ENCODE data around the gene CYB5R3. TPM values are rescaled to one million over a fixed set of nuclear protein-coding genes. Genes with fewer than 3 reads are reported as not detected.

The CYB5R3 gene
- total RNA-seq, 4 donors from 2014 or later, result 134 to 200 (median 176) TPM

DNA sequence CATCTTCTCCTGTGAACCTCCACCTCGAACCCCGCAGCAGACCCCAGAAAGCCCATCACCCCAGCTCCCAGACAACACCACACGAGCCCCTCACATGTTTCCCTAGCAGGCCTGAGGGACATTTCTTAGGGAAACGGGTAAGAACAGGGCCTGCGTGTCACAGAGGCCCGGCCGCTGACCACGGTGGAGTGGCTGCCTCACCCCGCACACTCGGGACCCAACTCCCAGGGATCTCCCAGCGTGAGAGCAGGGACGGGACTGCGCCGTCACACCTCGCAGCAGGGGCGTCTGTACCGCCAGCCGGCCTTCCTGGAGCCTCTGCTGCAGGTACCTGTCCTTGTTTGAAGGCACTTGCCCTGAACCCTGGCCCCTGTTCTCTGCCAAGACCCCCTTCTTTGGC lies 19.0 kb downstream of the CYB5R3 start:
- WGBS, 2 donors, result 96 to 98% methylated on average over 7 to 14 of the region's 18 CpGs

DNA sequence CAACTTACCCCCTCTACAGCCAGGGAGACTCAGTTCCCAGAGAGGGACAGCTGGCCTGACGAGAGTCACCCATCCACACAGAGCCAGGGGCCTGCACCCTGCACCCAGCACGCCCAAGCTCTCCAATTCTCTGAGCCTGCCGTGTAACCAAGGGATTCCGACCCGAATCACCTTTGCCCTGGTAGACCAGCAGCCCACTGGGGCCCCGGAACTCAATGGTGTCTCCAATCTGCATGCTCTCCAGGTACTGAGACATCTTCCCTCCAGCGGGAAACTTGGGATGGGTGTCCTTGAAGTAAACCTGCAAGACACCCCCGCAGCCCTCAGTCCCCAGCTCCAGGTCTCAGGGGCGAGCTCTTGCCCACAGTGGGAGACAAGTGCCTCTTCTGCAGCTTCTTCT lies 21.2 kb downstream of the CYB5R3 start:
- H3K27me3 ChIP-seq, result no peaks in the 10 kb centered on the region
- H3K4me3 ChIP-seq, result no peak overlapping the region
- H3K4me1 ChIP-seq, result peaks cover 0 to 28% (median 7%) of the 10 kb centered on the region in 4 donors
- H3K9me3 ChIP-seq, result no peaks in the 10 kb centered on the region
- TF ChIP-seq, protein P1, sequence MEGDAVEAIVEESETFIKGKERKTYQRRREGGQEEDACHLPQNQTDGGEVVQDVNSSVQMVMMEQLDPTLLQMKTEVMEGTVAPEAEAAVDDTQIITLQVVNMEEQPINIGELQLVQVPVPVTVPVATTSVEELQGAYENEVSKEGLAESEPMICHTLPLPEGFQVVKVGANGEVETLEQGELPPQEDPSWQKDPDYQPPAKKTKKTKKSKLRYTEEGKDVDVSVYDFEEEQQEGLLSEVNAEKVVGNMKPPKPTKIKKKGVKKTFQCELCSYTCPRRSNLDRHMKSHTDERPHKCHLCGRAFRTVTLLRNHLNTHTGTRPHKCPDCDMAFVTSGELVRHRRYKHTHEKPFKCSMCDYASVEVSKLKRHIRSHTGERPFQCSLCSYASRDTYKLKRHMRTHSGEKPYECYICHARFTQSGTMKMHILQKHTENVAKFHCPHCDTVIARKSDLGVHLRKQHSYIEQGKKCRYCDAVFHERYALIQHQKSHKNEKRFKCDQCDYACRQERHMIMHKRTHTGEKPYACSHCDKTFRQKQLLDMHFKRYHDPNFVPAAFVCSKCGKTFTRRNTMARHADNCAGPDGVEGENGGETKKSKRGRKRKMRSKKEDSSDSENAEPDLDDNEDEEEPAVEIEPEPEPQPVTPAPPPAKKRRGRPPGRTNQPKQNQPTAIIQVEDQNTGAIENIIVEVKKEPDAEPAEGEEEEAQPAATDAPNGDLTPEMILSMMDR (IDR thresholded peaks at IDR 0.05), result no peak
- no peak for TF ChIP-seq POLR2A (IDR thresholded peaks at IDR 0.05)
- no peak for TF ChIP-seq EP300 (IDR thresholded peaks at IDR 0.05)
- DNase-seq (ENCODE audit: low spot score in 2 of 2), result peak in 1 of 2 donors; percentile 4
- 89 to 90% methylated on average over 5 of the region's 9 CpGs for WGBS, 2 donors
- peaks cover 5 to 100% (median 28%) of the 10 kb centered on the region in 3 donors for H3K36me3 ChIP-seq
- no peak overlapping the region for H3K27ac ChIP-seq

More for the DNA sequence above, 19.0 kb downstream of the CYB5R3 start:
- Histone ChIP-seq H3K4me1 (peaks cover 0 to 12% (median 0%) of the 10 kb centered on the region in 4 donors), H3K9me3 (no peaks in the 10 kb centered on the region), H3K27me3 (no peaks in the 10 kb centered on the region), H3K27ac (no peak overlapping the region), H3K4me3 (no peak overlapping the region), H3K36me3 (peaks cover 0 to 100% (median 29%) of the 10 kb centered on the region in 3 donors)
- TF ChIP-seq POLR2A (IDR thresholded peaks at IDR 0.05) (no peak), EP300 (IDR thresholded peaks at IDR 0.05) (no peak)
- TF ChIP-seq, protein P1 (IDR thresholded peaks at IDR 0.05), result no peak
- no peak for DNase-seq (ENCODE audit: low spot score in 2 of 2)

DNA sequence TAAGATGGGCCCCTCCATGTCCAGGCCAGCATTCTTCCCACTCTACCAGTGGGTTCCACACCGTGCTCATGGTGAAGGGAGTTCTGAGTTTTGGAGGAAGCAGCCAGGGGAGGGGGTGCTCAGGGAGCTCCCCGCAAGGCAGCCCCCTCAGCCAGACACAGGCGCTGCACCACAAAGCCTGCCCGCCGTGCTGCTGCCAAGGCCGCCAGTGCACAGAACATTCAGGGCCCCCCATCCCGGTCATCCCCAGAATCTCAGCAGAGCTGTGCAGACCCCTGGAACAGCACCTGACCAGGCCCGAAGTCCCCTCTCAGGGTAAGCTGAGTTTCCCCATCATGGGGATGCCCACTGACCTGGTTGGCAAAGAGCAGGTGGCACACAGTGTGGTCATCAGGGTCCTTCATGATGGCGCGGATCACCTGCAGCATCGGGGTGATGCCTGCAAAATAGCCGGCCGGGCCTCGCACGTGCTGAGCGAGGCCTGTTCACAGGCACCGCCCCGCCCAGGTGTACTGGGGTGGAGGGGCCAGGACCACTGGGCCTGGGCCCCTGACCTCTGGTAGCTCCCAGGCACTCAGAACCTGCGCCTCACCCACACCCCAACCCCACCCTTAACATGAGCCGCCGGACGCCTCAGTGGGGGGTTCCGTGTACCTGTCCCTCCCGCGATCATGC lies 22.1 kb downstream of the CYB5R3 start:
- H3K4me1 ChIP-seq, result peaks cover 0 to 26% (median 9%) of the 10 kb centered on the region in 4 donors
- TF ChIP-seq EP300 (IDR thresholded peaks at IDR 0.05) (no peak), POLR2A (IDR thresholded peaks at IDR 0.05) (no peak)
- TF ChIP-seq, protein P1 (IDR thresholded peaks at IDR 0.05), result no peak
- 92 to 94% methylated on average over 23 to 24 of the region's 25 CpGs for WGBS, 2 donors
- H3K27me3 ChIP-seq, result no peaks in the 10 kb centered on the region
- no peak overlapping the region for H3K27ac ChIP-seq
- no peak overlapping the region for H3K4me3 ChIP-seq
- DNase-seq (ENCODE audit: low spot score in 2 of 2), result no peak
- peaks cover 5 to 100% (median 28%) of the 10 kb centered on the region in 3 donors for H3K36me3 ChIP-seq
- H3K9me3 ChIP-seq, result no peaks in the 10 kb centered on the region

DNA sequence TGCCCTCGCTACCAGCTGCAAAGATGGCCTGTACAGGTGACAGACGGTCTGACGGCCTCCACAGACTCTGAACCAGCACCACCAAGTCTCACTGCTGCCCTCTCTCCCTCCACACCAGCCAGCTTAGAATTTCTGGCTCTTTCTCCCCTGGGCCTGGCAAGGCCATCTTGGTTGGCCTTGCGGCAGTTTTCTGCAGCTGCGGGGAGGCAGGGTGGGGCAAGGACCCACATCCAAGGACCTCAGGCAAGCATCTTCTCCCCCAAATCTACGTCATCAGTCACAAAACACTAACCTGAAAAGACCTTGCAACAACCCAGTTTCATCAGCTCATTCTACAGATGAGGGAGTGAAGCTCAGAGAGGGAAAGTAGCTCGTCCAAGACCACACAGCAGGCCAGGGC lies 22.8 kb downstream of the CYB5R3 start:
- DNase-seq (ENCODE audit: low spot score in 2 of 2), result no peak
- peaks cover 5 to 95% (median 28%) of the 10 kb centered on the region in 3 donors for H3K36me3 ChIP-seq
- peaks cover 0 to 30% (median 15%) of the 10 kb centered on the region in 4 donors for H3K4me1 ChIP-seq
- 94 to 98% methylated on average over 7 of the region's 7 CpGs for WGBS, 2 donors
- TF ChIP-seq, protein P1 (IDR thresholded peaks at IDR 0.05), result no peak
- TF ChIP-seq POLR2A (IDR thresholded peaks at IDR 0.05), result no peak
- TF ChIP-seq EP300 (IDR thresholded peaks at IDR 0.05), result no peak
- no peaks in the 10 kb centered on the region for H3K27me3 ChIP-seq
- no peak overlapping the region for H3K27ac ChIP-seq
- H3K9me3 ChIP-seq, result no peaks in the 10 kb centered on the region
- no peak overlapping the region for H3K4me3 ChIP-seq

DNA sequence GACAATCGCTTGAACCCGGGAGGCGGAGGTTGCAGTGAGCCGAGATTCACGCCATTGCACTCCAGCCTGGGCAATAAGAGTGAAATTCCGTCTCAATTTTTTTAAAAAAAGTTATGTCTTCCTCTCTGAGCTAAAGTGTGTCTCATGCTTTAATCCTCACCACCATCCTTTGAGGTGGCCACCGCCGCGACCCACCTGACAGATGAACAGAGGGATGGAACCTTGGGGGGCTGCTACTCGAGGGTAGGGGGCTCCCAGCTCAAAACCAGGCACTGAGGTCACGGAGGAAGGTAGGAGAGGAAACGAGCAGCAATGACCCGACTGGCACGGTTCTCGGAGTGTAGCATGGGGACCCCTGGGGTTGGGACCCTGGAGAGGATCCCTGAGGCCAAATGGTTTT lies 23.8 kb downstream of the CYB5R3 start:
- 78 to 84% methylated on average over 15 of the region's 15 CpGs for WGBS, 2 donors
- no peak for DNase-seq (ENCODE audit: low spot score in 2 of 2)
- Histone ChIP-seq H3K4me3 (no peak overlapping the region), H3K4me1 (peaks cover 0 to 40% (median 24%) of the 10 kb centered on the region in 4 donors), H3K27me3 (no peaks in the 10 kb centered on the region), H3K27ac (no peak overlapping the region), H3K36me3 (peaks cover 5 to 87% (median 25%) of the 10 kb centered on the region in 3 donors), H3K9me3 (no peaks in the 10 kb centered on the region)
- TF ChIP-seq, protein P1 (IDR thresholded peaks at IDR 0.05), result no peak
- no peak for TF ChIP-seq EP300 (IDR thresholded peaks at IDR 0.05)
- no peak for TF ChIP-seq POLR2A (IDR thresholded peaks at IDR 0.05)
